ENCODE data around the gene TRIM49.
"Not testable (repeated sequence)": the region's sequence is repeated elsewhere in the genome, so short reads cannot be mapped to it uniquely, and the experiment has no call there.

Gene TRIM49, protein sequence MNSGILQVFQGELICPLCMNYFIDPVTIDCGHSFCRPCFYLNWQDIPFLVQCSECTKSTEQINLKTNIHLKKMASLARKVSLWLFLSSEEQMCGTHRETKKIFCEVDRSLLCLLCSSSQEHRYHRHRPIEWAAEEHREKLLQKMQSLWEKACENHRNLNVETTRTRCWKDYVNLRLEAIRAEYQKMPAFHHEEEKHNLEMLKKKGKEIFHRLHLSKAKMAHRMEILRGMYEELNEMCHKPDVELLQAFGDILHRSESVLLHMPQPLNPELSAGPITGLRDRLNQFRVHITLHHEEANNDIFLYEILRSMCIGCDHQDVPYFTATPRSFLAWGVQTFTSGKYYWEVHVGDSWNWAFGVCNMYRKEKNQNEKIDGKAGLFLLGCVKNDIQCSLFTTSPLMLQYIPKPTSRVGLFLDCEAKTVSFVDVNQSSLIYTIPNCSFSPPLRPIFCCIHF

DNA sequence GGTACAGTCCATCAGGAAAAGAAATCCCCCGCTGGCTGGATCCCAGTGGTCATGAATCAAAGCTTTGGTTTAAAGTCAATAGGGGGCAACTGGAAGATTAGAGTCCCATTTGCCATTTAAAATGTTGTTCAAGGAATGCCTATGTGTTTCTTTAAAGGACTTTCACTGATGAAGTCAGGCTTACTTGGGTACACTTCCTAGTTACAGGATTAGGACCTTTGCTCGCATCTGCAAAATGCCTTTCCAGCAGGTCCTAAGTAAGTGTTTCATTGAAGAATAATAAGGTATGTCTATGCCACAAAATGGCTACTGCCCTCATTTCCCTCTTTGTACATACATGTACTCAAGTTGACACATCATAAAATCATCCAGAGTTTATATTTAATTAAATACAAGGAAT, at the start of gene TRIM49:
Gene TRIM49 (minus strand): TSS at position 101 of the 400 bp plus-strand sequence. CDS start 4,106 bp downstream, outside the sequence.
- DNase-seq (ENCODE audit: low read depth): not testable (repeated sequence)

DNA sequence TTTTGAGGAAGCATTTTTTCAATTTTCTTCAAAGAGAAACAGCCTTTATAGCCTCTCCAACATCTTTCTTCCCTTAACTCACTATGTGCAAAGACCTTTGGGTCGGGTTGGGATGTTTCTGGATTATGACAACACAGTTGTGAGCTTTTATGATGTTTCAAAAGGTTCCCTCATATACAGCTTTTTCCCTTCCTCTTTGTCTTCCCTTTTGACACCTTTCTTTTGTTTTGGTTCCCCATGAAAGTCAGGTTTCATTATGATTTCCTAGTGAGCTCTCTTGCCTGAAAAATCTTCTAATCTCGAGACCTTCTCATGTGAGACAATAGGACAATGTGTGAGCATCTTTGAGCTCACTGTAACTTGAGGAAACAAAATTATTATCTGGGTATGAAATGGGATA, 18.3 kb upstream of the TRIM49 start:
- not testable (repeated sequence) for DNase-seq (ENCODE audit: low read depth)

GRCh38 chr11:89820008-89820407, 11.6 kb upstream of the TRIM49 start:
- not testable (repeated sequence) for DNase-seq (ENCODE audit: low read depth)

GRCh38 chr11:89813535-89813934, 5.2 kb upstream of the TRIM49 start:
- not testable (repeated sequence) for DNase-seq (ENCODE audit: low read depth)

GRCh38 chr11:89787506-89788063, 20.8 kb downstream of the TRIM49 start:
- not testable (repeated sequence) for DNase-seq (ENCODE audit: low read depth)

GRCh38 chr11:89785726-89786125, 22.6 kb downstream of the TRIM49 start:
- not testable (repeated sequence) for DNase-seq (ENCODE audit: low read depth)

GRCh38 chr11:89750822-89751221, 57.6 kb downstream of the TRIM49 start:
- not testable (repeated sequence) for DNase-seq (ENCODE audit: low read depth)
